B cell (primary cell): ENCODE results near the gene RUNDC3A. TPM values are rescaled to one million over a fixed set of nuclear protein-coding genes. Genes with fewer than 3 reads are reported as not detected.

Experiments
- ATAC-seq: fragments of 200-7000 bp; cut with Tn5 transposase; one replicate; pipeline ENCODE4 v1.10.0; 2021; ENCODE audit warnings: low read depth, mild to moderate bottlenecking, moderate number of reproducible peaks, moderate library complexity
- CTCF ChIA-PET: fragments of 350-600 bp; sonication (Branson Sonifier 250); formaldehyde crosslinking; loops from one replicate; lab custom pipeline; 2021; ENCODE audit warnings: antibody characterized with exemption, inconsistent platforms; lab: Charles Lee
- POLR2A ChIA-PET: fragments of 350-600 bp; sonication (Branson Sonifier 250); formaldehyde crosslinking; loops from one replicate; lab custom pipeline; 2021; ENCODE audit warnings: antibody characterized with exemption; lab: Charles Lee
- DNase-seq: peaks from one replicate; pipeline ENCODE4 v3.0.0; 2013
- H2AFZ ChIP-seq: 2 replicates; pipeline ENCODE4 v1.6.1; 2012; ENCODE audit warnings: mild to moderate bottlenecking, low read depth, low read length; ENCODE audit not compliant: insufficient read depth, poor library complexity, severe bottlenecking
- H3K27ac ChIP-seq, 2 donors: 1 replicate in 1 of 2; 2 replicates in 1 of 2; pipeline ENCODE4 v1.5.1; 2012 to 2013; ENCODE audit warnings: low read length in 2 of 2, mild to moderate bottlenecking in 2 of 2, moderate library complexity in 1 of 2
- H3K27me3 ChIP-seq, 4 experiments: fragments of 200-600 bp in 1 of 4; sonication (generic) in 1 of 4; replicated peaks in 1 of 4; 1 replicate in 2 of 4; 2 replicates in 2 of 4; pipeline versions ENCODE4 v1.6.1 to v1.7.0; 2013 to 2016; ENCODE audit warnings: low read length in 3 of 4, mild to moderate bottlenecking in 2 of 4, mixed read lengths in 1 of 4, moderate library complexity in 1 of 4; ENCODE audit not compliant: insufficient read depth in 4 of 4, control insufficient read depth in 3 of 4; ENCODE audit errors: control extremely low read depth in 1 of 4
- H3K36me3 ChIP-seq, 2 experiments: replicated peaks in 1 of 2; 1 replicate in 1 of 2; 2 replicates in 1 of 2; pipeline versions ENCODE4 v1.6.1 to v1.7.1; 2013; ENCODE audit warnings: low read length in 1 of 2; ENCODE audit not compliant: insufficient read depth in 2 of 2, control insufficient read depth in 1 of 2; ENCODE audit errors: control extremely low read depth in 1 of 2, extremely low read depth in 1 of 2
- H3K4me1 ChIP-seq, 2 donors: fragments of 200-600 bp in 1 of 2; sonication (generic) in 1 of 2; 1 replicate in 1 of 2; 2 replicates in 1 of 2; pipeline versions ENCODE4 v1.5.1 to v1.6.1; 2013 to 2017; ENCODE audit warnings: low read length in 2 of 2; ENCODE audit not compliant: control insufficient read depth in 2 of 2, insufficient read depth in 2 of 2
- H3K4me2 ChIP-seq: replicated peaks from 2 replicates; pipeline ENCODE3; 2012; ENCODE audit warnings: mild to moderate bottlenecking, low read depth, low read length; ENCODE audit not compliant: poor library complexity, severe bottlenecking
- H3K4me3 ChIP-seq, 5 experiments: fragments of 200-600 bp in 1 of 5; sonication (generic) in 1 of 5; 1 replicate in 3 of 5; 2 replicates in 2 of 5; pipeline versions ENCODE4 v1.5.1 to v1.7.0; 2011 to 2016; ENCODE audit warnings: low read length in 4 of 5, mild to moderate bottlenecking in 4 of 5, low read depth in 2 of 5, control low read depth in 1 of 5, moderate library complexity in 1 of 5; ENCODE audit not compliant: insufficient read depth in 1 of 5; ENCODE audit errors: control extremely low read depth in 1 of 5, extremely low read depth in 1 of 5
- H3K79me2 ChIP-seq: fragments of 200-600 bp; sonication (generic); one replicate; pipeline ENCODE4 v1.6.0; 2016; ENCODE audit warnings: low read length; ENCODE audit not compliant: control insufficient read depth, insufficient read depth
- H3K9ac ChIP-seq: fragments of 200-600 bp; sonication (generic); 2 replicates; pipeline ENCODE4 v1.6.1; 2017; ENCODE audit warnings: mild to moderate bottlenecking, low read length, moderate library complexity
- H3K9me3 ChIP-seq, 3 donors: one replicate each; pipeline versions ENCODE4 v1.6.1 to v1.7.1; 2013; ENCODE audit warnings: low read length in 2 of 3; ENCODE audit not compliant: control insufficient read depth in 2 of 3, insufficient read depth in 1 of 3; ENCODE audit errors: control extremely low read depth in 1 of 3
- H4K20me1 ChIP-seq: 2 replicates; pipeline ENCODE4 v1.6.0; 2012; ENCODE audit warnings: mild to moderate bottlenecking, low read length; ENCODE audit not compliant: insufficient read depth, control insufficient read depth, poor library complexity, severe bottlenecking
- H3K27ac Mint-ChIP-seq: one replicate; pipeline ENCODE4 v1.8.0; 2021; ENCODE audit warnings: mixed read lengths
- H3K27me3 Mint-ChIP-seq: one replicate; pipeline ENCODE4 v1.8.0; 2021; ENCODE audit warnings: mixed read lengths
- H3K4me1 Mint-ChIP-seq: one replicate; pipeline ENCODE4 v1.8.0; 2021; ENCODE audit warnings: mixed read lengths
- H3K4me3 Mint-ChIP-seq: one replicate; pipeline ENCODE4 v1.8.0; 2021; ENCODE audit warnings: mixed read lengths
- H3K9me3 Mint-ChIP-seq: one replicate; pipeline ENCODE4 v1.8.0; 2022; ENCODE audit warnings: mixed read lengths; ENCODE audit not compliant: insufficient read depth
- EZH2 ChIP-seq: IDR thresholded peaks from 2 replicates; pipeline ENCODE4 v1.6.1; 2012; ENCODE audit warnings: borderline replicate concordance, low read depth, mild to moderate bottlenecking, moderate library complexity, low read length; ENCODE audit not compliant: insufficient read depth, poor library complexity, severe bottlenecking
- WGBS: methylation state at CpG from one replicate; pipeline ENCODE4 v1.1.5; 2013; ENCODE audit warnings: missing lambda C conversion rate; ENCODE audit not compliant: insufficient coverage; 5-methylcytosine and 5-hydroxymethylcytosine counted together
- intact Hi-C: fragments of 100-400 bp; cut with micrococcal nuclease; formaldehyde crosslinking; loops from one replicate; pipeline ENCODE4 v1.10.0; 2022
- polyA plus RNA-seq: library from polyadenylated mRNA; depleted of rRNA; stranded (reverse); fragments of >200 nt; gene quantifications from 2 replicates; pipeline ENCODE4 v1.2.3, GENCODE V29; 2012
- total RNA-seq, 2 donors: library from RNA; stranded (reverse); fragments of 120-200 nt in 1 of 2; gene quantifications; 1 replicate in 1 of 2; 2 replicates in 1 of 2; pipeline versions ENCODE4 v1.2.3 to v1.2.4, GENCODE V29; 2013 to 2022
- TF ChIP-seq, protein P1 (sequence below): fragments of 200-600 bp; IDR thresholded peaks from one replicate; pipeline ENCODE4 v1.8.0; 2022; ENCODE audit warnings: antibody characterized with exemption, mild to moderate bottlenecking

The RUNDC3A gene
- total and polyA plus RNA-seq, 2 donors (not counting 1 experiment from before 2014, with no cell fraction given), result 0.19 TPM; not detected in 1

DNA sequence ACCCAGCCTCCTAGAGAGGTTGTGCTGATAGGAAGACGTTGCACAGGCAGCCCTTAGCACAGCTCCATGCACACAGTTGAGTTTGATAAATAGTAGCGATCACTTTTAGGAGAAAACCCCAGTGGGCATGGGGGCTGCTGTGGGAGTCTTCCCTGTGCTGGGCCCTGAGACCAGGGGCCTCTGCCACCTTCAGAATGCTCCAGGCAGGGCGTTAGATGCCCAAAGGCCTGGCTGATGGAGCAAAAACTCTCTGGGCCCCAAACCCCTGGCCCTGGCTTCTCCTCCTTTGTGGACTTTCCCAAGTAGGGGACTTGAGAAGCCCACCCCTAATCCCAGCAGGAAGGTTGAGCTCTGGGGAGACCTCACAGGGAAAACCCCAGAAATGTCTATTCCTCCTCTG is 26.1 kb upstream of the RUNDC3A start:
- Mint-ChIP-seq H3K4me3 (no peak overlapping the region), H3K27me3 (peaks cover 6% of the 10 kb centered on the region), H3K4me1 (peaks cover 10% of the 10 kb centered on the region), H3K27ac (no peak overlapping the region), H3K9me3 (no peaks in the 10 kb centered on the region)
- no peak for DNase-seq
- 67% methylated on average over 2 of the region's 3 CpGs for WGBS
- Histone ChIP-seq H3K9me3 (no peaks in the 10 kb centered on the region), H3K4me1 (peaks cover 10 to 11% of the 10 kb centered on the region in 2 donors), H3K27me3 (peaks cover 0 to 11% (median 1%) of the 10 kb centered on the region in 4 experiments), H3K4me2 (no peak overlapping the region), H3K36me3 (no peaks in the 10 kb centered on the region), H3K79me2 (no peaks in the 10 kb centered on the region), H4K20me1 (no peaks in the 10 kb centered on the region), H3K27ac (no peak overlapping the region), H3K4me3 (no peak overlapping the region), H3K9ac (no peak overlapping the region), H2AFZ (no peak overlapping the region)
- POLR2A ChIA-PET, result no interaction called here
- ATAC-seq, result no peak
- CTCF ChIA-PET, result interaction anchor here (0.7 kb wide), 1 partner anchor 338 kb away, joined by 3 read pairs; no protein-coding TSS in a partner anchor
- intact Hi-C loops, result no loop called here
- no peak for TF ChIP-seq EZH2
- TF ChIP-seq, protein P1, sequence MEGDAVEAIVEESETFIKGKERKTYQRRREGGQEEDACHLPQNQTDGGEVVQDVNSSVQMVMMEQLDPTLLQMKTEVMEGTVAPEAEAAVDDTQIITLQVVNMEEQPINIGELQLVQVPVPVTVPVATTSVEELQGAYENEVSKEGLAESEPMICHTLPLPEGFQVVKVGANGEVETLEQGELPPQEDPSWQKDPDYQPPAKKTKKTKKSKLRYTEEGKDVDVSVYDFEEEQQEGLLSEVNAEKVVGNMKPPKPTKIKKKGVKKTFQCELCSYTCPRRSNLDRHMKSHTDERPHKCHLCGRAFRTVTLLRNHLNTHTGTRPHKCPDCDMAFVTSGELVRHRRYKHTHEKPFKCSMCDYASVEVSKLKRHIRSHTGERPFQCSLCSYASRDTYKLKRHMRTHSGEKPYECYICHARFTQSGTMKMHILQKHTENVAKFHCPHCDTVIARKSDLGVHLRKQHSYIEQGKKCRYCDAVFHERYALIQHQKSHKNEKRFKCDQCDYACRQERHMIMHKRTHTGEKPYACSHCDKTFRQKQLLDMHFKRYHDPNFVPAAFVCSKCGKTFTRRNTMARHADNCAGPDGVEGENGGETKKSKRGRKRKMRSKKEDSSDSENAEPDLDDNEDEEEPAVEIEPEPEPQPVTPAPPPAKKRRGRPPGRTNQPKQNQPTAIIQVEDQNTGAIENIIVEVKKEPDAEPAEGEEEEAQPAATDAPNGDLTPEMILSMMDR, result no peak

DNA sequence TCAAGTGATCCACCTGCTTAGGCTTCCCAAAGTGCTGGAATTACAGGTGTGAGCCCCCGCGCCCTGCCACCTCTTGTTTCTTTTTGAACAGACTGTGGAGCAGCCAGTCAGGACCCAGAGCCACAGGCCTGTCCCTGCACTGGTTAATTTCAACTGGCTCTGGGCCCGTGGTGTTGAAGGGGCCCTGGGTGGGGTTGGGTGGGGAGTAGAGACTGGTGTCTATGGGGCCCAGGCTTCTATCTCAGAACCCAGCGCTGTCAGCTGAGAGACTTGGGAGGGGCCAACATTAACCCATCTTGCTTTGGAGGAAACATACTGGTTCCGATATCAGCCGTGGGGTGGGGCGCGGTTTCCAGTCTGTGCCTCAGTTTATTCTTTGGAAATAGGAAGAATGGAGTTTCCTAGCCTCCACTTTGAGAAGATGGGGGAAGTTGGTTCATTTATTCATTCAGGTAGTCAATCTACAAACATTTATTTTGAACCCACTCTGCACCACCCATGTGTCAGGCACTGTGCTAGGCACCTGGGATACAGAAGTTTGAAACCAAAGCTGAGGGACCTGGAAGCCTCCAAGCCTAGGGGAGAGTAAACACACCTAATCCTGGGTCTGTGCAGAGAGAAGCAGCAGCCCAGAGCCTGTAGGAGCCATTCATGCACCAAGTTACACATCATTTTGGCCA is 24.9 kb upstream of the RUNDC3A start:
- ATAC-seq (no peak), DNase-seq (no peak)
- POLR2A ChIA-PET, result no interaction called here
- Histone ChIP-seq H3K27me3 (peaks cover 0 to 14% (median 0%) of the 10 kb centered on the region in 4 experiments), H3K4me1 (peaks cover 10 to 11% of the 10 kb centered on the region in 2 donors), H3K36me3 (no peaks in the 10 kb centered on the region), H3K4me3 (no peak overlapping the region), H4K20me1 (no peaks in the 10 kb centered on the region), H3K27ac (no peak overlapping the region), H3K79me2 (no peaks in the 10 kb centered on the region), H3K4me2 (no peak overlapping the region), H2AFZ (no peak overlapping the region), H3K9ac (no peak overlapping the region), H3K9me3 (no peaks in the 10 kb centered on the region)
- intact Hi-C loops, result no loop called here
- H3K4me1 Mint-ChIP-seq, result peaks cover 10% of the 10 kb centered on the region
- TF ChIP-seq, protein P1, result no peak
- TF ChIP-seq EZH2, result no peak
- 79% methylated on average over 4 of the region's 8 CpGs for WGBS
- no peak overlapping the region for H3K4me3 Mint-ChIP-seq
- H3K9me3 Mint-ChIP-seq, result no peaks in the 10 kb centered on the region
- no peak overlapping the region for H3K27ac Mint-ChIP-seq
- CTCF ChIA-PET, result interaction anchor here (0.6 kb wide), 1 partner anchor 178 kb away, joined by 3 read pairs; no protein-coding TSS in a partner anchor
- H3K27me3 Mint-ChIP-seq, result peaks cover 11% of the 10 kb centered on the region
